ENCODE measurements around the gene MAS1L.
"Not testable (repeated sequence)": the region's sequence is repeated elsewhere in the genome, so short reads cannot be mapped to it uniquely, and the experiment has no call there.

Gene MAS1L

GRCh38 chr6:29478740-29479139 lies 9.0 kb downstream of the MAS1L start:
- no peak for DNase-seq

GRCh38 chr6:29477923-29478450 lies 9.8 kb downstream of the MAS1L start:
- no peak for DNase-seq

GRCh38 chr6:29474996-29475395 lies 12.8 kb downstream of the MAS1L start:
- no peak for DNase-seq

- no peak for DNase-seq
Observed at GRCh38 chr6:29466241-29466640, 21.5 kb downstream of the MAS1L start.

GRCh38 chr6:29465801-29466200 lies 22.0 kb downstream of the MAS1L start:
- no peak for DNase-seq

GRCh38 chr6:29465279-29465678 lies 22.5 kb downstream of the MAS1L start:
- no peak for DNase-seq

GRCh38 chr6:29462022-29462421 lies 25.7 kb downstream of the MAS1L start:
- no peak for DNase-seq

GRCh38 chr6:29461021-29461814 lies 26.5 kb downstream of the MAS1L start:
- no peak for DNase-seq

GRCh38 chr6:29456971-29457370 lies 30.8 kb downstream of the MAS1L start, which contains the start of the genes OR11A1 and OR2H1:
Gene OR11A1 (minus strand): TSS chr6:29457071. CDS start chr6:29427641, 29,430 bp downstream.
Gene OR2H1 (plus strand): TSS chr6:29457155. CDS start chr6:29461770, 4,615 bp downstream.
- DNase-seq, result no peak

- DNase-seq, result no peak
Observed at GRCh38 chr6:29451471-29452193, 36.1 kb downstream of the MAS1L start.

- DNase-seq, result no peak
Observed at GRCh38 chr6:29447670-29448069, 40.1 kb downstream of the MAS1L start.

GRCh38 chr6:29444031-29444430 lies 43.7 kb downstream of the MAS1L start:
- not testable (repeated sequence) for DNase-seq

- DNase-seq, result no peak
Observed at GRCh38 chr6:29442719-29443118, 45.0 kb downstream of the MAS1L start.

- DNase-seq, result no peak
Observed at GRCh38 chr6:29439006-29439405, 48.8 kb downstream of the MAS1L start, which contains the start of gene OR10C1. Gene OR10C1 (plus strand): TSS chr6:29439306. CDS start chr6:29440016, 710 bp downstream.

GRCh38 chr6:29436730-29437129 lies 51.0 kb downstream of the MAS1L start:
- not testable (repeated sequence) for DNase-seq
